GM23338 (cell line): Measurements from ENCODE around the gene RHOG.

Experiments used
- CREB1 ChIP-seq: fragments of 250-450 bp; sonication (Bioruptor Pico); IDR thresholded peaks from 2 replicates; pipeline ENCODE4 v1.5.0; 2020; ENCODE audit warnings: low read depth, mild to moderate bottlenecking, moderate library complexity
- CTCF ChIP-seq, 2 experiments: fragments of 200-600 bp in 1 of 2; sonication (generic) in 1 of 2; conservative IDR thresholded peaks; 2 replicates each; pipeline versions ENCODE4 v1.5.1 to v1.6.1; 2016 to 2017; ENCODE audit warnings: antibody characterized with exemption in 2 of 2, low read depth in 2 of 2, mild to moderate bottlenecking in 2 of 2, moderate library complexity in 1 of 2
- ETS1 ChIP-seq: IDR thresholded peaks from 2 replicates; pipeline ENCODE4 v1.6.1; 2016; ENCODE audit warnings: antibody characterized with exemption
- EZH2 ChIP-seq: fragments of 200-600 bp; sonication (generic); IDR thresholded peaks from one replicate; pipeline ENCODE4 v1.8.0; 2017; ENCODE audit warnings: antibody characterized with exemption, mild to moderate bottlenecking, low read depth; ENCODE audit not compliant: unreplicated experiment
- EZH2phosphoT487 ChIP-seq: fragments of 200-600 bp; sonication (generic); IDR thresholded peaks from one replicate; pipeline ENCODE4 v1.8.1; 2018; ENCODE audit warnings: antibody characterized with exemption; ENCODE audit not compliant: unreplicated experiment
- JUNB ChIP-seq: IDR thresholded peaks from one replicate; pipeline ENCODE4 v1.6.1; 2016; ENCODE audit warnings: antibody characterized with exemption; ENCODE audit not compliant: unreplicated experiment
- NANOG ChIP-seq: IDR thresholded peaks from 2 replicates; pipeline ENCODE4 v1.6.1; 2016; ENCODE audit warnings: antibody characterized with exemption, borderline replicate concordance
- POLR2AphosphoS5 ChIP-seq: IDR thresholded peaks from 2 replicates; pipeline ENCODE4 v1.6.1; 2016; ENCODE audit warnings: antibody characterized with exemption, low read depth
- REST ChIP-seq: IDR thresholded peaks from one replicate; pipeline ENCODE4 v1.6.1; 2018; ENCODE audit warnings: antibody characterized with exemption; ENCODE audit not compliant: unreplicated experiment
- STAT1 ChIP-seq: IDR thresholded peaks from one replicate; pipeline ENCODE4 v1.6.1; 2016; ENCODE audit warnings: antibody characterized with exemption; ENCODE audit not compliant: unreplicated experiment
- ZNF114 ChIP-seq: fragments of 250-450 bp; sonication (Bioruptor Pico); IDR thresholded peaks from 2 replicates; pipeline ENCODE4 v1.5.0; 2020; ENCODE audit warnings: mild to moderate bottlenecking, moderate library complexity
- ZNF331 ChIP-seq: fragments of 250-450 bp; sonication (Bioruptor Pico); IDR thresholded peaks from 2 replicates; pipeline ENCODE4 v1.5.0; 2020; ENCODE audit warnings: low read depth, mild to moderate bottlenecking, moderate library complexity
- ZNF462 ChIP-seq: fragments of 250-450 bp; sonication (Bioruptor Pico); IDR thresholded peaks from 2 replicates; pipeline ENCODE4 v1.5.0; 2020; ENCODE audit warnings: mild to moderate bottlenecking, moderate library complexity

GRCh38 chr11:3815845-3816244 lies 24.9 kb downstream of the RHOG start:
- TF ChIP-seq CTCF (conservative IDR thresholded peaks at IDR 0.05; ENCODE audit: low read depth in 2 of 2) (no peak), POLR2AphosphoS5 (no peak), EZH2 (no peak), EZH2phosphoT487 (no peak), ETS1 (no peak), REST (no peak), STAT1 (no peak), ZNF462 (CRISPR knock-in tag) (no peak), JUNB (no peak), ZNF331 (no peak), CREB1 (CRISPR knock-in tag) (no peak), NANOG (no peak), ZNF114 (CRISPR knock-in tag) (no peak)
